WTC11 (cell line): ENCODE results near the gene SPEM2. TPM values are rescaled to one million over a fixed set of nuclear protein-coding genes. Genes with fewer than 3 reads are reported as not detected.

Experiments used
- ATAC-seq: fragments of 200-7000 bp; cut with Tn5 transposase; 2 replicates; pipeline ENCODE4 v1.10.0; 2021; ENCODE audit warnings: mild to moderate bottlenecking, moderate library complexity
- CTCF ChIA-PET: fragments of 300-600 bp; sonication (Branson Sonifier 250); formaldehyde crosslinking; loops from one replicate; lab custom pipeline; 2021; ENCODE audit warnings: antibody characterized with exemption; lab: Charles Lee
- POLR2A ChIA-PET: fragments of 350-600 bp; sonication (Branson Sonifier 250); formaldehyde crosslinking; loops from one replicate; lab custom pipeline; 2021; ENCODE audit warnings: antibody characterized with exemption; lab: Charles Lee
- DNase-seq: peaks from one replicate; pipeline ENCODE4 v3.0.0; 2021; ENCODE audit warnings: low spot score
- H3K27ac Mint-ChIP-seq: 2 replicates; pipeline ENCODE4 v1.8.0; 2021; ENCODE audit warnings: mixed read lengths
- H3K27me3 Mint-ChIP-seq: 2 replicates; pipeline ENCODE4 v1.8.0; 2021; ENCODE audit warnings: low read depth, mild to moderate bottlenecking, moderate library complexity, mixed read lengths
- H3K36me3 Mint-ChIP-seq: 2 replicates; pipeline ENCODE4 v1.8.0; 2021; ENCODE audit warnings: mixed read lengths
- H3K4me1 Mint-ChIP-seq: 2 replicates; pipeline ENCODE4 v1.8.0; 2022; ENCODE audit warnings: mixed read lengths
- H3K4me3 Mint-ChIP-seq: 2 replicates; pipeline ENCODE4 v1.8.0; 2021; ENCODE audit warnings: mild to moderate bottlenecking, moderate library complexity, mixed read lengths
- H3K9me3 Mint-ChIP-seq: 2 replicates; pipeline ENCODE4 v1.8.0; 2021; ENCODE audit warnings: mixed read lengths
- ATF2 ChIP-seq: sonication (generic); formaldehyde crosslinking; IDR thresholded peaks from 2 replicates; pipeline ENCODE4 v1.8.1; 2022; ENCODE audit warnings: low read depth, missing genetic modification reagents, borderline replicate concordance
- CREB1 ChIP-seq: sonication (generic); formaldehyde crosslinking; IDR thresholded peaks from 2 replicates; pipeline ENCODE4 v1.8.0; 2023; ENCODE audit warnings: mild to moderate bottlenecking, missing genetic modification reagents
- CREM ChIP-seq: sonication (generic); formaldehyde crosslinking; IDR thresholded peaks from 2 replicates; pipeline ENCODE4 v1.8.1; 2022; ENCODE audit warnings: mild to moderate bottlenecking, missing genetic modification reagents, moderate library complexity
- E2F5 ChIP-seq: sonication (generic); formaldehyde crosslinking; IDR thresholded peaks from 2 replicates; pipeline ENCODE4 v1.8.1; 2022; ENCODE audit warnings: mild to moderate bottlenecking, moderate library complexity, missing genetic modification reagents
- GTF2I ChIP-seq: fragments of 250-450 bp; sonication (Bioruptor Pico); conservative IDR thresholded peaks from 2 replicates; pipeline ENCODE4 v1.4.0; 2021; ENCODE audit warnings: mild to moderate bottlenecking
- HMGA2 ChIP-seq: fragments of 250-450 bp; sonication (Bioruptor Pico); IDR thresholded peaks from 2 replicates; pipeline ENCODE4 v1.4.0; 2021; ENCODE audit warnings: mild to moderate bottlenecking, moderate library complexity
- HMGXB4 ChIP-seq: sonication (generic); formaldehyde crosslinking; IDR thresholded peaks from 2 replicates; pipeline ENCODE4 v1.8.1; 2023; ENCODE audit warnings: mild to moderate bottlenecking, moderate library complexity, missing genetic modification reagents
- JAZF1 ChIP-seq: fragments of 250-450 bp; sonication (Bioruptor Pico); IDR thresholded peaks from 2 replicates; pipeline ENCODE4 v1.9.0; 2021; ENCODE audit warnings: moderate library complexity, mild to moderate bottlenecking, inconsistent platforms
- KAT7 ChIP-seq: sonication (generic); formaldehyde crosslinking; IDR thresholded peaks from 2 replicates; pipeline ENCODE4 v1.8.1; 2023; ENCODE audit warnings: missing genetic modification reagents, mild to moderate bottlenecking, borderline replicate concordance
- MAX ChIP-seq: sonication (generic); formaldehyde crosslinking; IDR thresholded peaks from 2 replicates; pipeline ENCODE4 v1.8.0; 2022; ENCODE audit warnings: mild to moderate bottlenecking, missing genetic modification reagents
- MYBL2 ChIP-seq: sonication (generic); formaldehyde crosslinking; IDR thresholded peaks from 2 replicates; pipeline ENCODE4 v1.8.1; 2023; ENCODE audit warnings: mild to moderate bottlenecking, moderate library complexity, missing genetic modification reagents
- PREB ChIP-seq: sonication (generic); formaldehyde crosslinking; IDR thresholded peaks from 2 replicates; pipeline ENCODE4 v1.8.1; 2022; ENCODE audit warnings: mild to moderate bottlenecking, missing genetic modification reagents, moderate library complexity, borderline replicate concordance
- TEAD1 ChIP-seq: sonication (generic); formaldehyde crosslinking; IDR thresholded peaks from 2 replicates; pipeline ENCODE4 v1.8.0; 2022; ENCODE audit warnings: mild to moderate bottlenecking, missing genetic modification reagents
- USF1 ChIP-seq: sonication (generic); formaldehyde crosslinking; IDR thresholded peaks from 2 replicates; pipeline ENCODE4 v1.8.0; 2022; ENCODE audit warnings: mild to moderate bottlenecking, missing genetic modification reagents
- ZBTB21 ChIP-seq: sonication (generic); formaldehyde crosslinking; IDR thresholded peaks from 2 replicates; pipeline ENCODE4 v1.8.1; 2023; ENCODE audit warnings: mild to moderate bottlenecking, missing genetic modification reagents, borderline replicate concordance
- ZNF317 ChIP-seq: sonication (generic); formaldehyde crosslinking; IDR thresholded peaks from 2 replicates; pipeline ENCODE4 v1.8.1; 2023; ENCODE audit warnings: low read depth, mild to moderate bottlenecking, moderate library complexity, missing genetic modification reagents, borderline replicate concordance
- ZNF532 ChIP-seq: fragments of 250-450 bp; sonication (Bioruptor Pico); IDR thresholded peaks from 2 replicates; pipeline ENCODE4 v1.9.0; 2021; ENCODE audit warnings: mild to moderate bottlenecking, borderline replicate concordance
- total RNA-seq: library from RNA; stranded (reverse); gene quantifications from 3 replicates; pipeline ENCODE4 v1.2.3, GENCODE V29; 2021

SPEM2 gene
- total RNA-seq, 1 experiment from 2014 or later: 0.13 TPM

GRCh38 chr17:7403043-7403726 lies 22.2 kb upstream of the SPEM2 start:
- ChIA-PET CTCF (interaction anchor here (0.6 to 3.3 kb wide), 20 partner anchors 9 to 705 kb away, joined by 3 to 59 read pairs (median 6); partner anchors contain the start of genes CHRNB1, KCTD11, PLSCR3 and SOX15), POLR2A (interaction anchor here (0.9 to 2.5 kb wide), 15 partner anchors 9 to 186 kb away, joined by 3 to 38 read pairs (median 5); partner anchors contain the start of genes ACAP1, NEURL4, PLSCR3 and POLR2A)
- Mint-ChIP-seq H3K4me3 (peak overlapping the region; percentile 80), H3K36me3 (peaks cover 4% of the 10 kb centered on the region), H3K4me1 (peaks cover 27% of the 10 kb centered on the region), H3K27ac (peak overlapping the region; percentile 85), H3K9me3 (no peaks in the 10 kb centered on the region), H3K27me3 (no peaks in the 10 kb centered on the region; the same call in 1 of the 2 replicates)
- DNase-seq: peak; percentile 72
- ATAC-seq: peak; percentile 4
- TF ChIP-seq USF1 (CRISPR knock-in tag) (no peak), JAZF1 (CRISPR knock-in tag) (no peak)

GRCh38 chr17:7403727-7403976 lies 21.8 kb upstream of the SPEM2 start:
- no peak for DNase-seq
- ChIA-PET CTCF (interaction anchor here (0.6 to 3.3 kb wide), 39 partner anchors 9 to 1523 kb away, joined by 3 to 59 read pairs (median 5); partner anchors contain the start of genes ACAP1, CHRNB1, KCTD11 and NEURL4), POLR2A (interaction anchor here (0.6 to 2.5 kb wide), 20 partner anchors 10 to 186 kb away, joined by 3 to 38 read pairs (median 4); partner anchors contain the start of genes ACAP1, CHRNB1, NEURL4 and PLSCR3)
- Mint-ChIP-seq H3K4me3 (peak overlapping the region; percentile 80), H3K9me3 (no peaks in the 10 kb centered on the region), H3K36me3 (peaks cover 4% of the 10 kb centered on the region), H3K27ac (peak overlapping the region; percentile 85), H3K4me1 (peaks cover 27% of the 10 kb centered on the region), H3K27me3 (no peaks in the 10 kb centered on the region; the same call in 1 of the 2 replicates)
- peak; percentile 16 for ATAC-seq
- no peak for TF ChIP-seq KAT7 (CRISPR knock-in tag)
- TF ChIP-seq TEAD1: no peak
- no peak for TF ChIP-seq MAX (CRISPR knock-in tag)
- 0 out of 2 replicates have a peak, but pooled peaks have one; percentile 17 for TF ChIP-seq CREB1 (CRISPR knock-in tag)
- TF ChIP-seq MYBL2 (CRISPR knock-in tag): peak; percentile 84; the same call in 1 of the 2 replicates
- TF ChIP-seq CREM: no peak

GRCh38 chr17:7403977-7404736 lies 21.3 kb upstream of the SPEM2 start, which contains the start of gene TMEM256:
Gene TMEM256 (minus strand): TSS chr17:7404097. CDS start chr17:7404084, 13 bp downstream.
- peak; percentile 87 for ATAC-seq
- ChIA-PET POLR2A (interaction anchor here (0.6 to 2.5 kb wide), 21 partner anchors 9 to 185 kb away, joined by 3 to 38 read pairs (median 4); partner anchors contain the start of genes ACAP1, CHRNB1, NEURL4 and PLSCR3), CTCF (interaction anchor here (0.6 to 3.3 kb wide), 40 partner anchors 10 to 1522 kb away, joined by 3 to 59 read pairs (median 5); partner anchors contain the start of genes ACAP1, CHRNB1, KCTD11 and NEURL4)
- H3K27me3 Mint-ChIP-seq: no peaks in the 10 kb centered on the region; the same call in 1 of the 2 replicates
- H3K4me1 Mint-ChIP-seq: peaks cover 29% of the 10 kb centered on the region
- peak within 1 kb of the TSS; percentile 84 for H3K4me3 Mint-ChIP-seq
- peak; percentile 99 for DNase-seq
- no peaks in the 10 kb centered on the region for H3K9me3 Mint-ChIP-seq
- H3K27ac Mint-ChIP-seq: peak within 1 kb of the TSS; percentile 85
- peaks cover 7% of the 10 kb centered on the region for H3K36me3 Mint-ChIP-seq
- TF ChIP-seq HMGXB4 (CRISPR knock-in tag) (peak; percentile 25; the same call in 1 of the 2 replicates), HMGA2 (CRISPR knock-in tag) (no peak), GTF2I (CRISPR knock-in tag) (no peak), ATF2 (CRISPR knock-in tag) (no peak), ZNF532 (no peak), ZBTB21 (CRISPR knock-in tag) (no peak), E2F5 (CRISPR knock-in tag) (0 out of 2 replicates have a peak, but pooled peaks have one; percentile 43), PREB (no peak), MYBL2 (CRISPR knock-in tag) (no peak; the same call in none of the 2 replicates), ZNF317 (CRISPR knock-in tag) (no peak)
